Measurements from ENCODE around the gene RUNX2.
"Not testable (repeated sequence)": the region's sequence is repeated elsewhere in the genome, so short reads cannot be mapped to it uniquely, and the experiment has no call there.

RUNX2 gene

GRCh38 chr6:45555981-45556771 is 228.0 kb downstream of the RUNX2 start:
- DNase-seq (ENCODE audit: low spot score) = no peak

GRCh38 chr6:45556828-45557227 is 228.7 kb downstream of the RUNX2 start:
- no peak for DNase-seq (ENCODE audit: low spot score)

GRCh38 chr6:45557454-45557853 is 229.3 kb downstream of the RUNX2 start:
- no peak for DNase-seq (ENCODE audit: low spot score)

GRCh38 chr6:45558858-45559257 is 230.7 kb downstream of the RUNX2 start:
- DNase-seq (ENCODE audit: low spot score) = no peak

DNA sequence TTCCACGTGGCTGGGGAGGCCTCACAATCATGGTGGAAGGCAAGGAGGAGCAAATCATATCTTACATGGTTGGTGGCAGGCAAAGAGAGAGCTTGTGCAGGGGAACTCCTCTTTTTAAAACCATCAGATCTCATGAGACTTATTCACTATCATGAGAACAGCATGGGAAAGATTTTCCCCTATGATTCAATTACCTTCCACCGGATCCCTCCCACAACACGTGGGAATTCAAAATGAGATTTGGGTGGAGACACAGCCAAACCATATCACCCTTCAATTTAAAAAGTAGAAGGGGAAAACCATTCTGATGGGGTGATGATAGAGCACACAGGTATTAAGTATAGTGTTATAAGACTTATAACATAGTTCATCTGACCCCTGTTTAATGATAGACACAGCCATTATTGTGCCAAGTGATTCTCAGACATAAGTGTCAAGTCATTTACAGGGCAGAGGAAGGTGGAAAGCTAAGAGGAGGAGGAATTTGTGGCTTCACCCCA is 232.2 kb downstream of the RUNX2 start:
- DNase-seq (ENCODE audit: low spot score) = not testable (repeated sequence)

DNA sequence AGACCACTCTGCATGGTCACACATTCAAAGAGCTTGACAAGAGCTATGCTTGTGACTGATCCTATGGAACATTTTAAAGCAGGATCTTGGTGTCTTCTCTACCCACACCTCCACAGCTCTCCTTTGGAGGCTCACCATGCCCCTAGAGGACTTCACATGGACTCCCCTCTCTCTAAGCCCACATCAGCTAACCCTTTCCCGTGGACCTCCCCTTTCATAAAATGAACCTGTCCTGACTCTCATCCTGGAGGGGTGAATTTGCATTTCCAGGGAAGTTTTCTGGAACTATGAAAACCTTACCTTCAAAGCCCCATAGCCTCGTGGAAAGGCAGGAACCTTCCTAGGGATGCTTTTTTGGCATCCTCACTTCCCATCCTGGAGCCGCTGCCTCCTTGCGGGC is 234.0 kb downstream of the RUNX2 start:
- no peak for DNase-seq (ENCODE audit: low spot score)

- no peak for DNase-seq (ENCODE audit: low spot score)
These were observed 234.9 kb downstream of the RUNX2 start for GRCh38 chr6:45563041-45563440.

DNA sequence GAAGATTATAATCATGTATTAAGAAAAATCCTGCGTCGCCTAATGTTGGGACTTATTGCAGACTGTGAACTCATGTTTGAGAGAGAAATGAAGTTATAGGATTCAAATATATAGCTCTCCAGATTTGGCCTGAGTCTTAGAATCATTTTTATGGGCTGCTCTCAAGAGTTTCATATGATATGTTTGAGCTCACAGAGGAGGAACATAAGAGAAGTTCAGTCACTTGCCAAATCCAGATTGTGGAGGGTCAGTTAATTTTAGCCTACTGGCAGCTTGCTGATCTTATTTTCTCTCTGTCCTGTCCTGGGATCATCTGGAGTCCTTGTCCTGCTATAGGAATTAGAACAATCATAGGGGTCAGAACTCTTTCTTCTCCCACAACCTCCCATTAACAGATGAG is 235.7 kb downstream of the RUNX2 start:
- DNase-seq (ENCODE audit: low spot score) = no peak

- no peak for DNase-seq (ENCODE audit: low spot score)
These were observed 238.8 kb downstream of the RUNX2 start for GRCh38 chr6:45566882-45567281.

DNA sequence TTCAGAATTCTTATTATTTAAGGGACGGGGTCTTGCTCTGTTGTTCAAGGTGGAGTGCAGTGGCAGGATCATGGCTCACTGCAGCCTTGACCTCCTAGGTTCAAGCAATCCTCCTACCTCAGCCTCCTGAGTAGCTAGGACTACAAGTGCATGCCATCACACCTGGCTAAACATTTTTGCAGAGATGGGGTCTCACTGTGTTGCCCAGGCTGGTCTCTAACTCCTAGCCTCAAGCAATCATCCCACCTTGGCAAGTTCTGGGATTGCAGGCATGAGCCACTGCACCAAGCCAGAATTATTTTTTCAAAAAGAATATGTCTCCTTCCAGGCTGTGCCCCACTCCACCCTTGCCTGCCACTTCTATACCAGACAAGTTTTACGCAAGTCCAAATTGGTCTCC is 239.7 kb downstream of the RUNX2 start:
- DNase-seq (ENCODE audit: low spot score) = no peak

- DNase-seq (ENCODE audit: low spot score) = no peak
These were observed 240.5 kb downstream of the RUNX2 start for GRCh38 chr6:45568626-45569025.

DNA sequence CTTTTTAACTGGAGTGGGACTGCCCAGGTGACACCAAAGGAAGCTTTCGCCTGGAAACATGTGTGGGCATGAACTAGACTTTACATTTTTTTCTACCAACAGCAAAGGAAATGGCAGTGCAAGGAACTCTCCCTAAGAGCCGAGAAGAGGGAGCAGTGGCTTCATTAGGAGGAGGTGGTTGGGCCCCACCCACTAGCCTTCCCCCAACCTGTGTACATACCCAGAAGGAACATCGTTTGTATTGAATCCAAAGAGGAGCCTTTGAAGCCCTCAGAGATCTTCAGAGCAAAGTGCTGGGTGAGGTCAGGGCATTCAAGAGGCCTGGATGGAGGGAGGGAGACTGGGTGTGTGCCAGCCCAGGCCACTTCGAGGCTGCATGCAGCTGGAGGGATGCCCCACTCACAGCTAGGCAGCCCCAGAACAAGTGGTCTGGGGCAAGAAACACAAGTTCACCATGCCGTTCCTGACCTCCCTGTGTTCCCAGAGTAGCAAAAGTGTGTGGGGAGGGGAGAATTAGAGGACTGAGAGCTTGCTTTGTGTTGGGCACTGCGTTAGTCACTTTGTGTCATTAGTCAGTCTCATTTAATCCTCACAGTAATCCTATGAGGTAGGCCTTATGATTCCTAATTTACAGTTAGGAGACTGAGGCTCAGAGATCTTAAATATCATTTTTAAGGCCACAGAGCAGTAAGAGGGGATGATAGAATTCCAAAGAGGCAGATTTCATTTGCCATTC is 241.2 kb downstream of the RUNX2 start:
- no peak for DNase-seq (ENCODE audit: low spot score)

- no peak for DNase-seq (ENCODE audit: low spot score)
These were observed 243.0 kb downstream of the RUNX2 start for GRCh38 chr6:45571159-45571558.

DNA sequence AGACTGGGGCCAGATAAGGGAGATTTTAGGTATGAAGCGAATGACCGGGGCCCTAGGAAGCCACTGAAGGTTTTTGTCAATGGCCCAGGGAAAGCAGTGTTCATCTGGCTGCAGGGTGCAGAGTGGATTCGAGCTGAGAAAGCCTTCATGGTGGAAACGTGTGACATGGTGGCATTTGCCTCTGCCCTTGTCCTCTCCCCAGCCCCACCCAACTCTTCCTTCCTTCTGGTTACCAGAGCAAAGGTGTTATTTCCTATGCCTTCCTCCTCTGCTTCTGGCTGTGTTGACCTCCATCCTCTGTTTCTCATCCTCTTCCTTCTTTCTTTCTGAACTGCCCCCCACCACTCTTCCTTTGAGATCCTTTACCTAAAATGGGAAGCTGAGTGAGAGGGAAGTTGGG is 244.7 kb downstream of the RUNX2 start:
- no peak for DNase-seq (ENCODE audit: low spot score)

- no peak for DNase-seq (ENCODE audit: low spot score)
These were observed 245.9 kb downstream of the RUNX2 start for GRCh38 chr6:45574014-45574461.

DNA sequence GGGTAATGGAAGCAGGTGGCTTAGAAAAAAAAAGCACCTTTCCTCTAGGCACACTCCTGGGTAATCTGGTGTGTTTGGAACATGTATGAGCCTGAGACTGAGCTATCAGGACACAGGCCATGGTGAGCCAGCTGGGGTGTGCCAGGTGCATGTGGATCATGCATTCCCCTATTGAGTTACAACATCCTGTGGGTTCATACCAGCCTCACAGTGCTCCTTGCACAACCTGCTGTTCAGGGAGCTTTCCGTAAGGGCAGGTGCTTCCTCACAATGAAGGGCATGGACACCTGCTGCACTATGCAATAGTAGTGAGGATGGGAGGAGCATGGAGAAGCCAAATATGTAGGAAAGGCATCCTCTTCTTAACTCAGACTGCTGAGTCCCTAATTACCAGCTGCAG is 246.8 kb downstream of the RUNX2 start:
- no peak for DNase-seq (ENCODE audit: low spot score)

DNA sequence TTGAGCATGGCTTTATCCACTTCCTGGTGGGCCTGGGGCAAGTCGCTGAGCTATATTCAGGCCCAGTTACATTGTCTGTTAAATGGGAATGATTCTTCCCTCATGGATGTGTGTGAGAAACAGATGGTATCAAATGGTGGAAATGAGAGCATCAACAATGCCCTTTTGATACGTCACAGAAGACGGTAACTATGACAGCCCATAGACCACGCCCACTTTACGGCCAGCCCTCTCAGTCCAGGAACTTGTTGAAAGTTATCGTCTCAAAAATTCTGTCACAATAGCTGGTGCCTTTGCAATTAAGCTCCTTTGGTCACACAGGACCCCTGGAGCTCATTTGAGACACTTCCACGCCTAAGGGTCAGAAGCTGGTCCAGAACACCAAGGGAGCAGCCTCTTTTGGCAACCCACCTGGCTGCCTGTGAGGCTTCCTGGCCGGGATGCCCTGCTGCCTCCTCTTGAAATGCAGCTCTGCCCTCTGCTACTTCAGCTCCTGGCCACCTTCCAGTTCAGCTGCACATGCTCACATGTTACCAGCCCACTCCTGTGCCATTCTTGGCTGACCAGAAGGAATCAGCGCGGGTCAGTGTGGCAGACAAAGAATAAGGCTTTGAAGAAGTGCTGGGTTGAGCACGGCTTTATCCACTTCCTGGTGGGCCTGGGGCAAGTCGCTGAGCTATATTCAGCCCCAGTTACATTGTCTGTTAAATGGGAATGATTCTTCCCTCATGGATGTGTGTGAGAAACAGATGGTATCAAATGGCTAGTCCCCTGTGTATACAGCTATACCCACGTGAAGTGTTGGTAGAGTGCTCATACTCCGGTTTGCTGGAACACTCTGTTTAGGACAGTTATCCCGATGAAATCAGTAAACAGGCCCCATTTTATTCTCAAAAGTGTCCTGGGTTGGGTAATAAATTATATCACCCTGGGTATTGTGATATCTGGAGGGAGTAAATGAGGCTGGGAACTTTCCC is 248.8 kb downstream of the RUNX2 start:
- no peak for DNase-seq (ENCODE audit: low spot score)

- no peak for DNase-seq (ENCODE audit: low spot score)
These were observed 249.8 kb downstream of the RUNX2 start for GRCh38 chr6:45577836-45578504.

- no peak for DNase-seq (ENCODE audit: low spot score)
These were observed 256.0 kb downstream of the RUNX2 start for GRCh38 chr6:45584127-45584526.

DNA sequence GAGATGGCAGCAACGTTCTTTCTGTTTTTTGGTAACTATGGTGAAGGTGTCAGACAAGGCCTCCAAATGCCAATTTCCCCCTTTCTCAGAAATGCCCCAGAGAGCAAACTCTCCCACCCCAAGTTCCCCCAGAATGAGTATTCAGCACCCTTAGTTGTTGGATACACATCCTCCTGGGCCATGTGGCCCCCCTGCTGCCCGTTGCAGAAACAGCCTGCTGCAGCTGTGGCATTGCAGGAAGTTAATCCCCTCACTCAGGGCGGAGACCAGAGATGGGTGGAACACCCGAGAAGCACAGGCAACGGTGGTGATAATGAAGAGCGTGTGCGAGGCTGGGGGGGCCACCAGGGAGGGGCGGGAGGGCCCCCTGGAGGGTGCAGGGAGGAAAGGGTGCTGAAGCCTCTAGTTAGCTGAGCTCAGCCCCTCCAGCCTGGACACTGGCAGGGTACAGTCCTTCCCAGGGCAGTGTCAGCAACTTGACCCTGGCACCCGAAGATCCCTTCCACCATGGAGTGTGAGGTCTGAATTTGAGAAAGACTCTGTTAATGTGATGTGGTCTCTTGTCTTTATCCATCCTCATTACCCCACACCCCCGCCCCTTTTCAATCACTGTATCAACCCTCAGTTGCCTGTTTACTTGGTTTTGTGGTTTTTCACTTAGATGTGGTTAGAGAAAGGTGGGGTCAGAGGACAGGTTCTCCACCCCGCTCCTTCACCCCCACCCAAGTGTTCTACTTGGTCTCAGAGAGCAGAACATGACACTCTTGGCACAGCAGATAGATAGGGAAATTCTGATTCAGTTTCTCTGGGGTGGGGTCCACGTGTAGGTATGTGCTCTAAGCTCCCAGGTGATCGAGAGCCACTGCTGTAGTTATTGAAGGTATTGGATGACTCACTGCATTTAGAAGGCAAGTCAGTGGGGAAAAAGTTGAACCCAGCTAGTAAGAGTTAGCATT is 258.4 kb downstream of the RUNX2 start:
- DNase-seq (ENCODE audit: low spot score) = no peak

Data from germinal center (tissue), 1 donor.